ENCODE results near the gene UBA3. TPM values are rescaled to one million over a fixed set of nuclear protein-coding genes. Genes with fewer than 3 reads are reported as not detected.

Gene UBA3
- total RNA-seq, 4 donors from 2014 or later = 37.2 to 77.7 (median 48.6) TPM

- Histone ChIP-seq H3K27ac (peak overlapping the region; percentile 62), H3K4me3 (peak overlapping the region; percentile 4), H3K4me1 (peaks cover 100% of the 10 kb centered on the region), H3K27me3 (no peaks in the 10 kb centered on the region), H3K9me3 (no peaks in the 10 kb centered on the region), H3K36me3 (no peaks in the 10 kb centered on the region)
- no peak for TF ChIP-seq POLR2A (IDR thresholded peaks at IDR 0.05)
- no peak for DNase-seq (ENCODE audit: low spot score in 2 of 2)
- WGBS = 31% methylated on average over 4 of the region's 4 CpGs
Measured at GRCh38 chr3:69092030-69092516, 11.9 kb upstream of the UBA3 start.

DNA sequence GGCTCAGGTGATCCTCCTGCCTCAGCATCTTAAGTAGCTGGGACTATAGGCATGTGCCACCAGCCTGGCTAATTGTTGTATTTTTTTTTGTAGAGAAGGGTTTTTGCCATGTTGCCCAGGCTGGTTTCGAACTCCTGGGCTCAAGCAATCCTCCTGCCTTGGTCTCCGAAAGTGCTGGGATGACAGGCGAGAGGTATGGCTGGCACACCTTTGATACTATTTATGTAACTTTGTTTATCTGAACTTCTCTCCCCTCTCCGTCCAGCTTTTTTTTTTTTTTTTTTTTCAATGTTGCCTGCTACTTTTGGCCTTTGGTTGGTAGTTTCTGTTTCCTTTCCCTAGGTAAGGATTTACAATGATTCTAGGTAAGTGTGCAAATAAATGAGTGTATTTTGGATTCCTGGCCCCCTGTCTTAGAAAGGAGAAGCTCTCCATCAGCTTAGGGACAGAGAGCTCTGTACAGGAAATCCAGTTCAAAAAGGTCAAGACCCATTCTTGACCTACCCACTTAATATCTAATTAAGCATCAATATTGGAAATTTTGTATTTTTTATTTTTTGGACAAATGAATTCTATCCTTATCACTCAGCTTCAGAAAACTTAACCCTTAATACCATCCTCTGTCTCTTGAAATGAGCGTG is 11.3 kb upstream of the UBA3 start:
- no peak for DNase-seq (ENCODE audit: low spot score in 2 of 2)
- no peaks in the 10 kb centered on the region for H3K9me3 ChIP-seq
- H3K36me3 ChIP-seq = no peaks in the 10 kb centered on the region
- no peaks in the 10 kb centered on the region for H3K27me3 ChIP-seq
- H3K4me1 ChIP-seq = peaks cover 100% of the 10 kb centered on the region
- TF ChIP-seq EP300 (IDR thresholded peaks at IDR 0.05) (no peak), CTCF (IDR thresholded peaks at IDR 0.05) (no peak), POLR2AphosphoS5 (IDR thresholded peaks at IDR 0.05) (no peak), POLR2A (IDR thresholded peaks at IDR 0.05) (no peak)
- peak overlapping the region; percentile 4 for H3K4me3 ChIP-seq
- 59% methylated on average over 5 of the region's 5 CpGs for WGBS
- H3K27ac ChIP-seq = peak overlapping the region; percentile 62

- Histone ChIP-seq H3K36me3 (no peaks in the 10 kb centered on the region), H3K4me1 (peaks cover 89% of the 10 kb centered on the region), H3K4me3 (no peak overlapping the region), H3K27ac (peak overlapping the region; percentile 62), H3K27me3 (no peaks in the 10 kb centered on the region), H3K9me3 (no peaks in the 10 kb centered on the region)
- TF ChIP-seq CTCF (IDR thresholded peaks at IDR 0.05) = no peak
- no peak for TF ChIP-seq POLR2AphosphoS5 (IDR thresholded peaks at IDR 0.05)
- TF ChIP-seq EP300 (IDR thresholded peaks at IDR 0.05) = no peak
- TF ChIP-seq POLR2A (IDR thresholded peaks at IDR 0.05) = no peak
- 34% methylated on average over 3 of the region's 3 CpGs for WGBS
- DNase-seq (ENCODE audit: low spot score in 2 of 2) = no peak
Measured at GRCh38 chr3:69090021-69090420, 9.9 kb upstream of the UBA3 start.

GRCh38 chr3:69088063-69088462 is 7.9 kb upstream of the UBA3 start:
- Histone ChIP-seq H3K4me1 (peaks cover 86% of the 10 kb centered on the region), H3K4me3 (peak overlapping the region; percentile 93), H3K27ac (peak overlapping the region; percentile 96), H3K9me3 (no peaks in the 10 kb centered on the region), H3K36me3 (no peaks in the 10 kb centered on the region), H3K27me3 (no peaks in the 10 kb centered on the region)
- TF ChIP-seq POLR2AphosphoS5 (IDR thresholded peaks at IDR 0.05) (no peak), POLR2A (IDR thresholded peaks at IDR 0.05) (no peak)
- WGBS = 13% methylated on average over 2 of the region's 2 CpGs
- no peak for DNase-seq (ENCODE audit: low spot score in 2 of 2)

- WGBS = 57% methylated on average over 3 of the region's 3 CpGs
- no peaks in the 10 kb centered on the region for H3K27me3 ChIP-seq
- no peaks in the 10 kb centered on the region for H3K36me3 ChIP-seq
- TF ChIP-seq EP300 (IDR thresholded peaks at IDR 0.05) (no peak), CTCF (IDR thresholded peaks at IDR 0.05) (no peak), POLR2A (IDR thresholded peaks at IDR 0.05) (no peak), POLR2AphosphoS5 (IDR thresholded peaks at IDR 0.05) (no peak)
- peak overlapping the region; percentile 93 for H3K4me3 ChIP-seq
- DNase-seq (ENCODE audit: low spot score in 2 of 2) = no peak
- no peaks in the 10 kb centered on the region for H3K9me3 ChIP-seq
- H3K4me1 ChIP-seq = peaks cover 86% of the 10 kb centered on the region
- H3K27ac ChIP-seq = peak overlapping the region; percentile 96
Measured at GRCh38 chr3:69087030-69087791, 7.0 kb upstream of the UBA3 start.

All from suprapubic skin (tissue), 4 donors.